HFFc6 (cell line): ENCODE results near the gene GRHPR. TPM values are rescaled to one million over a fixed set of nuclear protein-coding genes. Genes with fewer than 3 reads are reported as not detected.
"Not testable (repeated sequence)": the region's sequence is repeated elsewhere in the genome, so short reads cannot be mapped to it uniquely, and the experiment has no call there.

Source experiments
- DNase-seq: peaks from one replicate; pipeline ENCODE4 v3.0.0-alpha.2; 2018
- H3K27ac Mint-ChIP-seq: 2 replicates; pipeline ENCODE4 v1.8.0; 2020; ENCODE audit warnings: mild to moderate bottlenecking, mixed read lengths
- H3K27me3 Mint-ChIP-seq: 2 replicates; pipeline ENCODE4 v1.8.0; 2021; ENCODE audit warnings: mild to moderate bottlenecking, moderate library complexity, mixed read lengths; ENCODE audit not compliant: insufficient read depth
- H3K36me3 Mint-ChIP-seq: 2 replicates; pipeline ENCODE4 v1.8.0; 2021; ENCODE audit warnings: low read depth, mixed read lengths
- H3K4me1 Mint-ChIP-seq: 2 replicates; pipeline ENCODE4 v1.8.0; 2020; ENCODE audit warnings: low read depth, mixed read lengths
- H3K4me3 Mint-ChIP-seq: 2 replicates; pipeline ENCODE4 v1.8.0; 2020; ENCODE audit warnings: mild to moderate bottlenecking, moderate library complexity, mixed read lengths
- H3K9me3 Mint-ChIP-seq: 2 replicates; pipeline ENCODE4 v1.8.0; 2020; ENCODE audit warnings: mild to moderate bottlenecking, mixed read lengths
- CTCF ChIP-seq: fragments of 200-600 bp; sonication (generic); IDR thresholded peaks from 2 replicates; pipeline ENCODE4 v1.5.0; 2021; ENCODE audit warnings: antibody characterized with exemption, mild to moderate bottlenecking
- total RNA-seq, 6 experiments: library from RNA; stranded (reverse); fragmentation: NEBNext Ultra II Directional; extraction: Animal tissue kit (Norgen Biotek cat#: 25700); gene quantifications; 2 replicates in 1 of 6; 3 replicates in 5 of 6; pipeline ENCODE4 v1.2.3, GENCODE V29; 2021

GRHPR gene
- total RNA-seq, 6 experiments from 2014 or later, result 106 to 116 (median 111) TPM

GRCh38 chr9:37390759-37391158 is 31.7 kb upstream of the GRHPR start:
- Mint-ChIP-seq H3K9me3 (no peaks in the 10 kb centered on the region), H3K4me1 (no peaks in the 10 kb centered on the region), H3K36me3 (no peaks in the 10 kb centered on the region), H3K4me3 (no peak overlapping the region), H3K27ac (no peak overlapping the region), H3K27me3 (peaks cover 22% of the 10 kb centered on the region)
- peak; percentile 48; the same call in 1 of the 2 replicates for TF ChIP-seq CTCF
- no peak for DNase-seq

- no peak for DNase-seq
- Mint-ChIP-seq H3K4me1 (no peaks in the 10 kb centered on the region), H3K27me3 (peaks cover 20% of the 10 kb centered on the region), H3K4me3 (no peak overlapping the region), H3K36me3 (no peaks in the 10 kb centered on the region), H3K9me3 (no peaks in the 10 kb centered on the region), H3K27ac (no peak overlapping the region)
- TF ChIP-seq CTCF, result no peak
Observed at GRCh38 chr9:37392272-37392671, 30.2 kb upstream of the GRHPR start.

- no peak overlapping the region for H3K4me3 Mint-ChIP-seq
- no peaks in the 10 kb centered on the region for H3K36me3 Mint-ChIP-seq
- no peaks in the 10 kb centered on the region for H3K9me3 Mint-ChIP-seq
- H3K27ac Mint-ChIP-seq, result no peak overlapping the region
- TF ChIP-seq CTCF, result no peak
- peaks cover 17% of the 10 kb centered on the region for H3K27me3 Mint-ChIP-seq
- H3K4me1 Mint-ChIP-seq, result no peaks in the 10 kb centered on the region
- no peak for DNase-seq
Observed at GRCh38 chr9:37395229-37395628, 27.3 kb upstream of the GRHPR start.

- H3K9me3 Mint-ChIP-seq, result no peaks in the 10 kb centered on the region
- no peak for DNase-seq
- H3K27me3 Mint-ChIP-seq, result peaks cover 17% of the 10 kb centered on the region
- no peak overlapping the region for H3K27ac Mint-ChIP-seq
- no peaks in the 10 kb centered on the region for H3K36me3 Mint-ChIP-seq
- no peak overlapping the region for H3K4me3 Mint-ChIP-seq
- no peaks in the 10 kb centered on the region for H3K4me1 Mint-ChIP-seq
- no peak for TF ChIP-seq CTCF
Observed at GRCh38 chr9:37395663-37396062, 26.8 kb upstream of the GRHPR start.

GRCh38 chr9:37397948-37398347 is 24.5 kb upstream of the GRHPR start:
- not testable (repeated sequence) for H3K4me1 Mint-ChIP-seq, H3K27ac Mint-ChIP-seq, H3K36me3 Mint-ChIP-seq, DNase-seq, H3K9me3 Mint-ChIP-seq, H3K4me3 Mint-ChIP-seq
- H3K27me3 Mint-ChIP-seq, result peaks cover 20% of the 10 kb centered on the region

- no peaks in the 10 kb centered on the region for H3K9me3 Mint-ChIP-seq
- no peak overlapping the region for H3K4me3 Mint-ChIP-seq
- no peak for DNase-seq
- no peaks in the 10 kb centered on the region for H3K36me3 Mint-ChIP-seq
- no peaks in the 10 kb centered on the region for H3K4me1 Mint-ChIP-seq
- TF ChIP-seq CTCF, result no peak
- no peak overlapping the region for H3K27ac Mint-ChIP-seq
- H3K27me3 Mint-ChIP-seq, result peaks cover 26% of the 10 kb centered on the region
Observed at GRCh38 chr9:37398464-37399025, 24.0 kb upstream of the GRHPR start.
